ENCODE results near the gene IER3. TPM values are rescaled to one million over a fixed set of nuclear protein-coding genes. Genes with fewer than 3 reads are reported as not detected.

The IER3 gene
- total and polyA plus RNA-seq, 9 of the 15 experiments (the other 6 are each of a cell fraction or from before 2014, with no cell fraction given) = 1.5 to 30.0 (median 11.5) TPM

DNA sequence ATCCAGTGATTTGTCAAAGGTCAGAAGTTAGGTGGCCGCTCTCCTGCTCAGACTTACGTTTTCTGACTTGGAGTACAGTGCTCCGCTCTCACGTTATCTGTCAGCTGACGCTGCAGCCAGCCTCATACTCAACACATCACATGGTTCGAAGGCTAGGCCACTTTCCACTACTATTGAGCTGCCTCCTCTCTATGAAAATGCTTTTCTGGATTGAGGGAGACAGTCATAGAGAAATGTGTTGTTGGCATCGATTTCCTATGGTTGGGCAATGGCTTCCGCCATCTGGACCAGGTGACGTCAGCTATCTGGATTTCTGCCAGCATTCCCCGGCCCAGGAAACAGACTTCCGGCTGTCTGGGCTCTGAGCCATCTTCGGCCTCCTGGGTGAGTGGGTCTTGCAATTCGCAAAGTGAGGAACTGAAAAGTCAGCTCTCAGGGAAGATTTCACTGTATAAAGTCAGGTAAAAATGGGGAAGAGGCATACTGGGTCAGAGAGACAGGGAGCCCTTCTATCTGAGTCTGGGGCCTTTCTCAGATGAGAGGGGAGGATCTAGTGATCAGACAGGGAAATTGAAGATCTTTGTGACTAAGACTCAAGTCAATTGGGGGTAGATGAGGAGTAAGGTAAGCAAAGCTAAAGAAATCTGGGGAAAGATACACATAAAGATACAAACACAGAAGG is 37.5 kb upstream of the IER3 start (continued):
- TF ChIP-seq RBM25 (IDR thresholded peaks at IDR 0.05; ENCODE audit: low read depth, low read length, severe bottlenecking) = no peak
- TF ChIP-seq POLR2H (tag; IDR thresholded peaks at IDR 0.05; ENCODE audit: low read depth) = peak; percentile 81
- peak; percentile 98 for TF ChIP-seq ZNF589 (CRISPR knock-in tag; IDR thresholded peaks at IDR 0.05; ENCODE audit: low read depth)
- TF ChIP-seq, protein P1, sequence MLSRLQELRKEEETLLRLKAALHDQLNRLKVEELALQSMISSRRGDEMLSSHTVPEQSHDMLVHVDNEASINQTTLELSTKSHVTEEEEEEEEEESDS (CRISPR knock-in tag; IDR thresholded peaks at IDR 0.05) = no peak
- no peak for TF ChIP-seq HMG20A (CRISPR knock-in tag; conservative IDR thresholded peaks at IDR 0.05)
- TF ChIP-seq SPI1 (IDR thresholded peaks at IDR 0.05; ENCODE audit: borderline replicate concordance, low read depth, low read length) = peak; percentile 89
- TF ChIP-seq, protein P2, sequence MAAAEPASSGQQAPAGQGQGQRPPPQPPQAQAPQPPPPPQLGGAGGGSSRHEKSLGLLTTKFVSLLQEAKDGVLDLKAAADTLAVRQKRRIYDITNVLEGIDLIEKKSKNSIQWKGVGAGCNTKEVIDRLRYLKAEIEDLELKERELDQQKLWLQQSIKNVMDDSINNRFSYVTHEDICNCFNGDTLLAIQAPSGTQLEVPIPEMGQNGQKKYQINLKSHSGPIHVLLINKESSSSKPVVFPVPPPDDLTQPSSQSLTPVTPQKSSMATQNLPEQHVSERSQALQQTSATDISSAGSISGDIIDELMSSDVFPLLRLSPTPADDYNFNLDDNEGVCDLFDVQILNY (CRISPR knock-in tag; IDR thresholded peaks at IDR 0.05) = no peak
- no peak for TF ChIP-seq EGR1 (conservative IDR thresholded peaks at IDR 0.05)
- no peak for TF ChIP-seq SRSF1 (IDR thresholded peaks at IDR 0.05; ENCODE audit: low read depth, low read length)
- TF ChIP-seq ELF1 (tag; IDR thresholded peaks at IDR 0.05) = peak; percentile 96
- TF ChIP-seq ZFX (CRISPR knock-in tag; IDR thresholded peaks at IDR 0.05) = peak; percentile 70
- peak in 1 of 2 experiments; percentile 65; a peak in 3 of 4 replicates for TF ChIP-seq KDM1A (IDR thresholded peaks at IDR 0.05)
- TF ChIP-seq ETV5 (CRISPR knock-in tag; IDR thresholded peaks at IDR 0.05; ENCODE audit: low read depth) = peak; percentile 100
- no peak for TF ChIP-seq GTF2F1 (IDR thresholded peaks at IDR 0.05; ENCODE audit: low read depth, low read length)
- TF ChIP-seq, protein P3, sequence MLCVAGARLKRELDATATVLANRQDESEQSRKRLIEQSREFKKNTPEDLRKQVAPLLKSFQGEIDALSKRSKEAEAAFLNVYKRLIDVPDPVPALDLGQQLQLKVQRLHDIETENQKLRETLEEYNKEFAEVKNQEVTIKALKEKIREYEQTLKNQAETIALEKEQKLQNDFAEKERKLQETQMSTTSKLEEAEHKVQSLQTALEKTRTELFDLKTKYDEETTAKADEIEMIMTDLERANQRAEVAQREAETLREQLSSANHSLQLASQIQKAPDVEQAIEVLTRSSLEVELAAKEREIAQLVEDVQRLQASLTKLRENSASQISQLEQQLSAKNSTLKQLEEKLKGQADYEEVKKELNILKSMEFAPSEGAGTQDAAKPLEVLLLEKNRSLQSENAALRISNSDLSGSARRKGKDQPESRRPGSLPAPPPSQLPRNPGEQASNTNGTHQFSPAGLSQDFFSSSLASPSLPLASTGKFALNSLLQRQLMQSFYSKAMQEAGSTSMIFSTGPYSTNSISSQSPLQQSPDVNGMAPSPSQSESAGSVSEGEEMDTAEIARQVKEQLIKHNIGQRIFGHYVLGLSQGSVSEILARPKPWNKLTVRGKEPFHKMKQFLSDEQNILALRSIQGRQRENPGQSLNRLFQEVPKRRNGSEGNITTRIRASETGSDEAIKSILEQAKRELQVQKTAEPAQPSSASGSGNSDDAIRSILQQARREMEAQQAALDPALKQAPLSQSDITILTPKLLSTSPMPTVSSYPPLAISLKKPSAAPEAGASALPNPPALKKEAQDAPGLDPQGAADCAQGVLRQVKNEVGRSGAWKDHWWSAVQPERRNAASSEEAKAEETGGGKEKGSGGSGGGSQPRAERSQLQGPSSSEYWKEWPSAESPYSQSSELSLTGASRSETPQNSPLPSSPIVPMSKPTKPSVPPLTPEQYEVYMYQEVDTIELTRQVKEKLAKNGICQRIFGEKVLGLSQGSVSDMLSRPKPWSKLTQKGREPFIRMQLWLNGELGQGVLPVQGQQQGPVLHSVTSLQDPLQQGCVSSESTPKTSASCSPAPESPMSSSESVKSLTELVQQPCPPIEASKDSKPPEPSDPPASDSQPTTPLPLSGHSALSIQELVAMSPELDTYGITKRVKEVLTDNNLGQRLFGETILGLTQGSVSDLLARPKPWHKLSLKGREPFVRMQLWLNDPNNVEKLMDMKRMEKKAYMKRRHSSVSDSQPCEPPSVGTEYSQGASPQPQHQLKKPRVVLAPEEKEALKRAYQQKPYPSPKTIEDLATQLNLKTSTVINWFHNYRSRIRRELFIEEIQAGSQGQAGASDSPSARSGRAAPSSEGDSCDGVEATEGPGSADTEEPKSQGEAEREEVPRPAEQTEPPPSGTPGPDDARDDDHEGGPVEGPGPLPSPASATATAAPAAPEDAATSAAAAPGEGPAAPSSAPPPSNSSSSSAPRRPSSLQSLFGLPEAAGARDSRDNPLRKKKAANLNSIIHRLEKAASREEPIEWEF (CRISPR knock-in tag; IDR thresholded peaks at IDR 0.05) = peak; percentile 85; the same call in 1 of the 2 replicates
- peak; percentile 85 for TF ChIP-seq HDAC3 (IDR thresholded peaks at IDR 0.05; ENCODE audit: borderline replicate concordance, partially characterized antibody)
- TF ChIP-seq GATA2 (CRISPR knock-in tag; IDR thresholded peaks at IDR 0.05) = peak; percentile 36; the same call in 1 of the 2 replicates
- TF ChIP-seq, protein P4, sequence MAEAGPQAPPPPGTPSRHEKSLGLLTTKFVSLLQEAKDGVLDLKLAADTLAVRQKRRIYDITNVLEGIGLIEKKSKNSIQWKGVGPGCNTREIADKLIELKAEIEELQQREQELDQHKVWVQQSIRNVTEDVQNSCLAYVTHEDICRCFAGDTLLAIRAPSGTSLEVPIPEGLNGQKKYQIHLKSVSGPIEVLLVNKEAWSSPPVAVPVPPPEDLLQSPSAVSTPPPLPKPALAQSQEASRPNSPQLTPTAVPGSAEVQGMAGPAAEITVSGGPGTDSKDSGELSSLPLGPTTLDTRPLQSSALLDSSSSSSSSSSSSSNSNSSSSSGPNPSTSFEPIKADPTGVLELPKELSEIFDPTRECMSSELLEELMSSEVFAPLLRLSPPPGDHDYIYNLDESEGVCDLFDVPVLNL (CRISPR knock-in tag; IDR thresholded peaks at IDR 0.05; ENCODE audit: low read depth) = no peak
- peak; percentile 97 for TF ChIP-seq ZNF766 (CRISPR knock-in tag; conservative IDR thresholded peaks at IDR 0.05)
